ENCODE data around the gene DCLK1.

Gene DCLK1

GRCh38 chr13:35965226-35965927, 165.8 kb downstream of the DCLK1 start:
- no peak overlapping the region for H3K4me3 ChIP-seq (ENCODE audit: low read length)
- DNase-seq (ENCODE audit: low read depth, low spot score): no peak

- no peak for DNase-seq (ENCODE audit: low read depth, low spot score)
- no peak overlapping the region for H3K4me3 ChIP-seq (ENCODE audit: low read length)
Observed at GRCh38 chr13:35964863-35965180, 166.4 kb downstream of the DCLK1 start.

- no peak overlapping the region for H3K4me3 ChIP-seq (ENCODE audit: low read length)
- DNase-seq (ENCODE audit: low read depth, low spot score): no peak
Observed at GRCh38 chr13:35964011-35964862, 166.9 kb downstream of the DCLK1 start.

GRCh38 chr13:35961461-35962220, 169.5 kb downstream of the DCLK1 start:
- no peak for DNase-seq (ENCODE audit: low read depth, low spot score)
- no peak overlapping the region for H3K4me3 ChIP-seq (ENCODE audit: low read length)

- no peak overlapping the region for H3K4me3 ChIP-seq (ENCODE audit: low read length)
- no peak for DNase-seq (ENCODE audit: low read depth, low spot score)
Observed at GRCh38 chr13:35961002-35961401, 170.2 kb downstream of the DCLK1 start.

GRCh38 chr13:35957996-35958395, 173.2 kb downstream of the DCLK1 start:
- no peak overlapping the region for H3K4me3 ChIP-seq (ENCODE audit: low read length)
- DNase-seq (ENCODE audit: low read depth, low spot score): no peak

GRCh38 chr13:35957241-35957731, 173.9 kb downstream of the DCLK1 start:
- H3K4me3 ChIP-seq (ENCODE audit: low read length): no peak overlapping the region
- DNase-seq (ENCODE audit: low read depth, low spot score): no peak

- DNase-seq (ENCODE audit: low read depth, low spot score): no peak
Observed at GRCh38 chr13:35956074-35956473, 175.1 kb downstream of the DCLK1 start.

GRCh38 chr13:35954207-35954560, 177.0 kb downstream of the DCLK1 start:
- H3K4me3 ChIP-seq (ENCODE audit: low read length): no peak overlapping the region
- DNase-seq (ENCODE audit: low read depth, low spot score): no peak

More at GRCh38 chr13:35956074-35956473, 175.1 kb downstream of the DCLK1 start:
- no peak overlapping the region for H3K4me3 ChIP-seq (ENCODE audit: low read length)

- no peak overlapping the region for H3K4me3 ChIP-seq (ENCODE audit: low read length)
- no peak for DNase-seq (ENCODE audit: low read depth, low spot score)
Observed at GRCh38 chr13:35953537-35954206, 177.5 kb downstream of the DCLK1 start.

GRCh38 chr13:35947315-35947714, 183.9 kb downstream of the DCLK1 start:
- no peak overlapping the region for H3K4me3 ChIP-seq (ENCODE audit: low read length)
- DNase-seq (ENCODE audit: low read depth, low spot score): no peak

- DNase-seq (ENCODE audit: low read depth, low spot score): no peak
- no peak overlapping the region for H3K4me3 ChIP-seq (ENCODE audit: low read length)
Observed at GRCh38 chr13:35945368-35945767, 185.8 kb downstream of the DCLK1 start.

GRCh38 chr13:35941374-35941773, 189.8 kb downstream of the DCLK1 start:
- DNase-seq (ENCODE audit: low read depth, low spot score): no peak

GRCh38 chr13:35940734-35941133, 190.4 kb downstream of the DCLK1 start:
- DNase-seq (ENCODE audit: low read depth, low spot score): no peak
- no peak overlapping the region for H3K4me3 ChIP-seq (ENCODE audit: low read length)

More at GRCh38 chr13:35941374-35941773, 189.8 kb downstream of the DCLK1 start:
- H3K4me3 ChIP-seq (ENCODE audit: low read length): no peak overlapping the region

GRCh38 chr13:35936246-35936978, 194.8 kb downstream of the DCLK1 start:
- no peak for DNase-seq (ENCODE audit: low read depth, low spot score)
- no peak overlapping the region for H3K4me3 ChIP-seq (ENCODE audit: low read length)

- no peak for DNase-seq (ENCODE audit: low read depth, low spot score)
- no peak overlapping the region for H3K4me3 ChIP-seq (ENCODE audit: low read length)
Observed at GRCh38 chr13:35930665-35931631, 200.2 kb downstream of the DCLK1 start.

GRCh38 chr13:35927567-35928021, 203.6 kb downstream of the DCLK1 start:
- no peak overlapping the region for H3K4me3 ChIP-seq (ENCODE audit: low read length)
- DNase-seq (ENCODE audit: low read depth, low spot score): no peak

Data from Jurkat, Clone E6-1 (cell line).